Activated T-cell treated with anti-CD3 and anti-CD28 coated beads for 24 hours (primary cell): ENCODE data around the gene ZNF813.
A peak's percentile ranks its signal among the peaks of the same experiment; 100 is the strongest.
"Not testable (repeated sequence)": the region's sequence is repeated elsewhere in the genome, so short reads cannot be mapped to it uniquely, and the experiment has no call there.

Source experiments
- DNase-seq: peaks from one replicate; pipeline ENCODE4 v3.0.0-alpha.2; 2020; ENCODE audit warnings: low read depth

ZNF813 gene

DNA sequence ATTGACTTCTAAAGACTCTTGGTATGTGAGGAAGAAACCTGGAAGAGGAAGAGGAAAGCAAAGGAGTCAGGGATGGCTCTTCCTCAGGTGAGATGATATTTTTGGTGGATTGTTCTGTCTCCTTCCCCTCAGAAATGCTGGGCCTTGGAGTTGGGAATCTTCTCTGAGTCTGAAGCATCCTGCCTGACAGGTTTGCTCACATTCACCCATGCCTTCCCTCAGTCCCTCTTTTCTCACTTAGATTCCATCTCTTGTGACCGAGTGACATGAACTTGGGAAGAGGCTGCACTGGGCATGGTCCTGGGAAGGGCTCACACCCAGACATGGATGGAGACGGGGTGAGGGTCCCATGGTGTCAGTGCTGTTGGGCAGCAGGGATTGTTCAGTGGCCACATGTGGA, 16.2 kb downstream of the ZNF813 start:
- DNase-seq, result not testable (repeated sequence)

DNA sequence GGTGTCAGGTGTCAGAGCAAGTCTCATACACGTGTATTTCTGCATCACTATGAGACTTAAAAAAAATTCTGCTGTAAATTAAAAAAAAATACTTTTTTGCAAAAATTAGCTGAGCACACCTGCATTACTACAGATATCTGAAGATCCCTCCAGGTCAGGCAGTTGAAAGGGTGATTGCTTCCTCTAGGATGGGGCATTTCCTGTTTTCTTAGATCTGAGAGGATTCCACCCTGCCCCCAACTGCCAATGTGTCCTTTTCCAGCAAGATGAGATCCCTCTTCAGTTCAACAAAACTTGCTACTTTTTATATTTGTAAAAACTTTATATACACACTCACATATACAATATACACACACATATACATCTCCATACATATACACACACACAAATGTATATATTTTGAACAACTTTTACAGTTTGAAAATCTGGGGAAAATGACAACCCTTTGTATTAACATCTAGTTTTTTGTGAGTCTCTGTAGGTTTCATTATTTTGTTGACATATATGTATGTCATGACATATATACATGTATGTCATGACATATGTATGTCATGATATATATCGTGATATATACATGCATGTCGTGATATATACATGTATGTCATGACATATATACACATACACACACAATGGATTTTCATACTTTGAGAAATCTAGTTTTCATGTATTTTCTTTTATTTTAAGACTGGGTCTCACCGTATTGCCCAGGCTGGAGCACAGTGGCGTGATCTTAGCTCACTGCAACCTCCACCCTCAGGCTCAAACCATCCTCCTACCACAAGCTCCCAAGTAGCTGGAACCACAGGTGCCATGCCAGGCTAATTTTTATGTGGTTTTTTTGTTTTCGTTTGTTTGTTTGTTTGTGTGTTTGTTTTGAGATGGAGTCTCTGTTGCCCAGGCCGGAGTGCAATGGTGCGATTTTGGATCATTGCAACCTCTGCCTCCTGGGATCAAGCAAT, 17.8 kb downstream of the ZNF813 start:
- DNase-seq, result no peak

DNA sequence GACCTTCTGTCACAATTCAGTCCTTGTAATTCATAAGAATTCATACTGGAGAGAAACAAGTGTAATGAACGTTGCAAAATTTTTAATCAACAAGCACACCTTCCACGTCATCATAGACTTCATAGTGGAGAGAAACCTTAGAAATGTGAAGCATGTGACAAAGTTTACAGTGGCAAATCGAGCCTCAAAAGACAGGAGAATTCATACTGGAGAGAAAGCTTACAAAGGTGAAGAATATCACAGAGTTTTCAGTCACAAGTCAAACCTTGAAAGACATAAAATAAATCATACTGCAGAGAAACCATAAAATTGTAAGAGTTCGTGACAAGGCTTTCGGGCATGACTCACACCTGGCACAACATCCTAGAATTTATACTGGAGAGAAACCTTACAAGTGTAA, 24.6 kb downstream of the ZNF813 start:
- DNase-seq, result no peak

DNA sequence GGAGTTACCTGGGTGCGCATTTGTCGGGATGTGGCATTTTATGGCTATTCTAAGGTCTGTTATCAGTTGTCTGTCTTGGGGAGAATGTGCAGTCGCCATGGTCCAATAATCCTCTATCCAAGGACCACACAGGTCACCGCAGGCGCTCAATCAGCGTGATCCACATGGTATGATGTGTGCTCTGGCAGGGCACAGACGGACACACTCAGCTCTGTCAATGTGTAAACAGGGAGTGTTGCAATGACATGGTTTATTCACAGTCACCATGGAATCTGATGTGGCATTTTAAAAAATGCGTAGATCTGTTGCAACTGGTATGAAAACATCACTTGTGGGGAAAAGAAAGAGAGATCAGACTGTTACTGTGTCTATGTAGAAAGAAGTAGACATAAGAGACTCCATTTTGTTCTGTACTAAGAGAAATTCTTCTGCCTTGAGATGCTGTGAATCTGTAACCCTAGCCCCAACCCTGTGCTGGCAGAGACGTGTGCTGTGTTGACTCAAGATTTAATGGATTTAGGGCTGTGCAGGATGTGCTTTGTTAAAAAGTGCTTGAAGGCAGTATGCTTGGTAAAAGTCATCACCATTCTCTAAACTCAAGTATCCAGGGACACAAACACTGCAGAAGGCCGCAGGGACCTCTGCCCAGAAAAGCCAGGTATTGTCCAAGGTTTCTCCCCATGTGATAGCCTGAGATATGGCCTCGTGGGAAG, 29.9 kb downstream of the ZNF813 start:
- DNase-seq, result not testable (repeated sequence)

DNA sequence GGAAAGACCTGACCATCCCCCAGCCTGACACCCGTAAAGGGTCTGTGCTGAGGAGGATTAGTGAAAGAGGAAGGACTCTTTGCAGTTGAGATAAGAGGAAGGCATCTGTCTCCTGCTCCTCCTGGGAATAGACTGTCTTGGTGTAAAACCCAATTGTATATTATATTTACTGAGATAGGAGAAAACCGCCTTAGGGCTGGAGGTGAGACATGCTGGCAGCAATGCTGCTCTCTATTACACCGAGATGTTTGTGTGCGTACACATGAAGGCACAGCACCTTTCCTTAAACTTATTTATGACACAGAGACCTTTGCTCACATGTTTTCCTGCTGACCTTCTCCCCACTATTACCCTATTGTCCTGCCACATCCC, 30.5 kb downstream of the ZNF813 start:
- DNase-seq, result not testable (repeated sequence)

DNA sequence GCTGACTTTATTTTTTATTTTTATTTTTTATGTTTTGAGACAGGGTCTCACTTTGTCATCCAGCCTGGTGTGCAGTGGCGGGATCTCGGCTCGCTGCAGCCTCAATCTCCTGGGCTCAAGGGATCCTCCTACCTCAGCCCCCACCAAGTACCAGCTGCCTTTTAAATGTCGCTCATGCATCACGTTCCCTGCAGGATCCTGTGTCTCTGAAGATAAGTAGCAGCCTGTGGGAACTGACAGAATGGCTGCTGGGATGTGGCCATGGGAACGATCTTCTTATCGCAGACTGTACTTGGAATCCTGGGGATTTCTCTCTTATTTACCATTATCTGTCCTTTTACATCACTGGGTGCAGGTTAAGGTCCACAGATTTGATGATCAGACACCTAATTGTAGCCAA, 35.6 kb downstream of the ZNF813 start:
- not testable (repeated sequence) for DNase-seq

DNA sequence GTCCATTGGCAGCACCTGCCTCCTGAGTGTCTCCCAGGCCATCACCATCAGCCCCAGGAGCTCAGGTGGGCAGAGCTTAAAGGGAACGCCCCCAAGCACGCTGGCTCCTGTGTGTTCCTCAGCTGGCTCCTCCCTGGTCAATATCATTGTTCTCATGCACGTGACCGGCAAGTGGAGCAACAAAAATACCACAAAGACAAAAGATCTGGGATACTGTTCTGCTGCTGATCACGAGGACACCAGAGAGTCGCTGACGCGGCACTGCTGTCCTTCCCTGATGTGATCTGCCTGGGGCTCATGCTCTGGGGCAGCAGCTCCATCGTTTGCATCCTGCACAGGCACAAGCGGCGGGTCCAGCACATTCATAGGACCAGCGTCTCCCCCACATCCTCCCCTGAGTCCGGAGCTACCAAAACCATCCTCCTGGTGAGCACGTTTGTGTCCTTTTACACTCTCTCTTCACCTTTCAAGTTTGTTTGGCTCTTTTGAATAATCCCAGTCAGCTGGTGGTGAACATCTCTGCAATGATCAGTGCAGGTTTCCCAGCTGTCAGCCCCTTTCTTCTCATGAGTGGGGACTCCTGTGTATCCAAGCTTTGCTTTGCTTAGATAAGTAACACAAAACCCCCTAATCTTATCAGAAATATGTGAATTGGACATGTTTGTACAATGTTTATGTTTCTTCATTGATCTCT, 36.3 kb downstream of the ZNF813 start:
- DNase-seq, result not testable (repeated sequence)

DNA sequence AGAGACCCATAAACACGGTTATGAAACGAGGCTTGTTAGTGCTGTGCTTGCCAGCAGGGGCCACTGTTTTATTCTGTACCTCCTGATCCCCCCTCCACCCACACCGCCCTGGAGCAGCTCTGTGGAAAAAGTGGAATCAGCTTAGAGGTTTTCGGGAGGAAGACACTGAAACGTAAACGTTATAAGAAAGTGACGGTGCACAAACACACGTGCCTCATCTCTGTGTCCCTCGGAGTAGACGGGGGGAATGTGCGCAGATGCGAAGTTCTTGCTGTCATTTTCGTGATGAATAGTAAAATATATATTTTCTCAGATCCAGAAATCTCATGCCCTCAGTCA, 36.8 kb downstream of the ZNF813 start:
- not testable (repeated sequence) for DNase-seq

DNA sequence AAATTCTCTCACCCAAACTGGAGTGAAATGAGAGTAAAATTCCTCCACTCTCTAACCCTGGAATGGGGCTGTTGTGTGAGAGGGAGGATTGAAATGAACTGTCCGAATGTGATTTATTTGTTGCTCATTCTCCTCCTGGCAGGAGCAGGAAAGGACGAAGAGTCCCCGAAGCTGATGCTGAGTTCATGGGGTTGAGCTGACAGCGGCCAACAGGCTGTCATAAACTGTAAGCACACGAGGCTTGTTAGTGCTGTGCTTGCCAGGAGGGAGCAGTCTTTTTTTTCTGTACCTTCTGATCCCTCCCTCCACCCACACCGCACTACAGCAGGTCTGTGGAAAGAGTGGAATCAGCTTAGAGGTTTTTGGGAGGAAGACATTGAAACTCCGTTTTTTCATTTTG, 37.4 kb downstream of the ZNF813 start:
- no peak for DNase-seq

DNA sequence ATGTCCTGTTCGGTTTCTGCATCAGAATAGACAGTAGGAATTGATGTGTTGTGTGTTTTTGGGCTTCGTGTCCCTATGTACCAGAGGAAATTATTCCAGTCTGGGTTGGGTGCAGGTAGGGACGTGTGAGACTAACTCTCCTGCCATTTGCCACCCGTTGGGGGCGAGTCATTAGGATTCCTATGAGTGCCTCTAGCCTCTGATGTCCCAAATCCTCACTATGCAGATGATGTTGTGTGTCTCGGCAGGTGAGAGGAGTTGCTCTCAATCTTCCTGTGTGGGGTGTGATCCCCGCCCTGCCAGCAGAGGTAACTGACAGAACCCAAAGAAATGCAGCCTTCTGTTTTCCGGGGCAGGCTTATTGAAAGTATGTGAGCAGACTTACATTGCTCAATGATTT, 39.2 kb downstream of the ZNF813 start:
- no peak for DNase-seq

DNA sequence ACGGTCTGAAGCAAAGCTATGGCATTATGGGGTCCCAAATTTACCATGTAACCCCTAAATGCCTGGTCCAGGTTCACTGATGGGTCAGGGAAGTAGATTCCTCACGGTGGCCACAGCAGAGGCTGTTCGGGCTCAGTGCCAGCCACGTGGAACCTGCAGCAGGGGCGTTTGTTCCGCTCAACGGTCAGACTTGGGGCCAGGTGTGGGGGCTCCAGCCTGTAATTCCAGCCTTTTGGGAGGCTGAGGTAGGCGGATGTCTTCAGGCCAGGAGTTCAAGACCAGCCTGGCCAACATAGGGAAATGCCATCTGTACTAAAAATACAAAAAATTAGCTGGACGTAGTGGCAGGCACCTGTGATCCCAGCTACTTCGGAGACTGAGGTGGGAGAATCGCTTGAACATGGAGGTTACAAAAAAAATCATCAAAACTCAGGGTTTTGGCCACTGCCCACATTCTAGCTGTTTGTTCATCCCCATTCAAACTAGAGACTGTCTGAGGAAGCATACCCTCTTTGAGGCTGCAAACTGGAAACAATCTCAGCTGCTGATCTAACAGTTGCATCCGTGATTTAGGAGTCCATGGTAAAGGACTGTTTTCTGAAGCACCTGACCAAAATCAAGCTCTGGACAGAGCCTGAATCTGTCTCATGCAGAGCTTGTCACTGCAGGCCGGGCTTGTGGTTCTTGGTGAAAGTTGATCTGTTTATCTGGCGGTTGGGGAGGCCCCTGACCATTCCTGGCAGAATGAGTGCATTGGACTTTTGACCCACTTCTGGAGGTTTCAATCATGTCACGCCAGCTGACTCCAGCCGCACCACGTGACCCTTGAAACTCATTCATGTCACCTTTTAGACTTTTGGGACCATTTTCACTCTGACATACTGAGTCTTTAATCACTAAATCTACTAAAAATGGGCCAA, 40.2 kb downstream of the ZNF813 start:
- DNase-seq, result no peak

DNA sequence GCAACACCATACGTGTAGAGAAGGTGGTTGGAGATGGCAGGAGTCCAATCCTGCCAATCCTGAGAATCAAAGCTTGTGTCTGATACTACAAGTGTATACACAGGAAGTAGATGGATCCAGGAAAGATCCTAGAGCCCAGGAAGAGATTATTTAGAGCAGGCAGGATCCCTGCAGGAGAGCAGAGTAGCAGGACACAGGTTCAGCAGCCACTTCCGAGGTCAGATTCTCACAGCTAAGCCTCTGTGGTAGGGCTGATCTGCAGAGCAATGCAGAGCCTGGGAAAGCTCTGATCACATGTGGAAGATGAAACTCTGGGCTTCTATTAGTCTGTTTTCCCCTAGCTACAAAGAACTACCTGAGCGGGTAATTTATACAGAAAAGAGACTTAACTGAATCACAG, 41.9 kb downstream of the ZNF813 start:
- DNase-seq, result no peak

DNA sequence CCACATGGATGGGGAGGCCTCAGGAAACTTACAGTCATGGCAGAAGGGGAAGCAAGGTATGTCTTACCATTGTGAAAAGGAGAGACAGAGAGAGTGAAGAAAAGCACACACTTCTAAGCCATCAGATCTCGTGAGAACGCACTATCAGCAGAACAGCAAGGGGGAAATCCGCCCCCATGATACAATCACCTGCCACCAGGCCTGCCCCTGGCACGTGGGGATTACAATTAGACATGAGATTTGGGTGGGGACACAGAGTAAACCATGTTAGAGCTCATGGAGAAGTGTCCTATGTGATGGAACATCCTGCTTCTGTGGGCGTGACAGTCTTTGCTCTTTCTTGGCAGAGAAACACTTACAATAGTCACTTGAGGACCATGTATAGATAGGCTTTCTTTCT, 42.3 kb downstream of the ZNF813 start:
- DNase-seq, result no peak

DNA sequence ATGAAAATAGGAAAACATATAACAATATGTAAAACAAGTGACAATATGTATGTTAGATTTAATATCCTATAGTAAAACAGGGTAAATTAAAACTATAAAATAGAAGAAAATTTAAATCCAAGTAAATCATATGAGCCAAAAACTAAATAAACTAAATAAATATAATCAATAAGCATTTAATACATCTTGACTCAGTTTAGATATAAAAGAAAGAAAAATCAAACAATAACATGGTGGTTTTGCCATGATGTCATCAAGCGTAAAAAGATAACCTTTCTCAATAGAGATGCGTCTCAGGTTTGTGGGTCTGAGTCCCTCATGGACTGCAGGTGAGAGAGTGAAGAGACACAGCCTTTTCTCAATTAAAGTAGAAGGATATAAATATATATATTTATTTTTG, 43.8 kb downstream of the ZNF813 start:
- no peak for DNase-seq

DNA sequence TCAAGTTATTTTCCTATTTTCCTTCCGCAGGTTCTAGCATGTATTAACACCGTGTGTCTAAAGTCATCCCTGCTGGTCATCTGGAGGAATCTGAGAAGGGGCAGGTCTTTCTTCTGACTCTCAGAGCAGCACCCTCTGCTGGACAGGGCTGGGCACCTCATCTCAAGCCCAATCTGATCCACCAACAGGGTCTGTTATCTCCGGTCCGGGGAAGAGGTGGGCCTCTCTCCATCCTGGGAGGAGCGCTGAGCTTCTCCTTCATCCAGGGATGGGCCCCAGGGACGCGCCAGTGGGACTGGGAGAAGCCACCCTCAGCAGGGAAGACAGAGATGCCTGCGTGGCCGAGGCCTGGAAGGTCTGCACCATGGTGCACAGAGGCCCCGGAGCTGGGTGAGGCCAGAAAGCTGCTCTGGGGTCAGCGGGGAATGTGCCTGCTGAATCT, 44.4 kb downstream of the ZNF813 start:
- peak; percentile 26 for DNase-seq

DNA sequence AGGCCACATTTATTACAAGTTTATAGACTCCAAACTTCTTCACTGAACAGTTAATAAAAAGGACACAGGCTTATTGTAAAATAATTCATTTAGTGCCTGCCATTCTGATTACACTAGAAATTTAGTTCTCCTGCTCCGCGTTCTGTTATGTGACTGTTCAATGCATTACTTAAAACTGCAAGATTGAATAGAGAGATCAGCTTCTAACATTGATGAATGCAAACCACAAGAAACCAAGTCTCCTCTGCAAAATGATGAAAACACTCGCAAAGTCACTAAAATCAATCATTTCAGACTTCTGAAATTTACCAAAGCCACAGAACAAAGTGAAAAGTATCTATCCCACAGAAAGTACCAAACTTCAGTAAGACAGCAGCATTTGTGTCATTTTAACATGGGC, 47.5 kb downstream of the ZNF813 start:
- not testable (repeated sequence) for DNase-seq

DNA sequence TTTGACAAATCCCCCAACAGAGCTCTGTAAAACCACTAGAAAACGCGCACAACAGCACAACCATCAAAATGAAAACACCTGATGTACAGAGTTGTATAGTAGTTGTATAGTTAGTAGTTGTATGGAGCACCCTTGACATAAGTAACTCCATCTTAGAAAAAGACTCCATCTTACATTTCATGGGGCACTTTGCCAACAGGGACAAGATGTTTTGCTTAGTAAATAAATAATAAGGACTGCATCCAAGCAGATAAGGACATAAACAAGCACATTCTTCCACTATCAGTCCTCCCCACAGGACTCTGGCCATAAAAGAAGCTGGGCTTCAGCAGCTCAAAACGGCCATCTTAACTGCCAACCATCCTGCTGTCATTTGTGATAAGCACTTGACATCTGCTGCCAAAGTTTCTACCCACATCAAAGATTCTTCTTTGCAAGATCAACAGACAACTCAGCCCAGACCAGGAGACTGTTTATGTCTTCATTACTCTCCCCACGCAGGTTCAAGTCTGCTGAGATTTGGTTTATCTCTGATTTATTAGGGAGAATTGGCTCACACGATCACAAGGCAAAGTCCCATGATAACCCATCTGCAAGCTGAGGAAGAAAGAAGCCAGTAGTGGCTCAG, 49.7 kb downstream of the ZNF813 start:
- DNase-seq, result no peak

DNA sequence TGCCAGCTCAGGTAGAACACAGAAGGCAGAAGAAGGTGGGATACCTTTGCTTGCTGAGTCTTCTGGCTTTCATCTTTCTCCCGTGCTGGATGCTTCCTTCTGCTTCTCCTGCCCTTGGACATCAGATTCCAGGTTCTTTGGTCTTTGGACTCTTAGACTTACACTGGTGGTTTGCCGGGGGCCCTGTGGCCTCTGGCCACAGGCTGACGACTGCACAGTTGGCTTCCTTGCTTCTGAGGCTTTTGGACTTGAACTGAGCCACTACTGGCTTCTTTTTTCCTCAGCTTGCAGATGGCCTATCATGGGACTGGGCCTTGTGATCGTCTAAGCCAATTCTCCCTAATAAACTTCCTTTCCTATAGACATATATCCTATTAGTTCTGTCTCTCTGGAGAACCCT, 50.6 kb downstream of the ZNF813 start:
- DNase-seq, result no peak

DNA sequence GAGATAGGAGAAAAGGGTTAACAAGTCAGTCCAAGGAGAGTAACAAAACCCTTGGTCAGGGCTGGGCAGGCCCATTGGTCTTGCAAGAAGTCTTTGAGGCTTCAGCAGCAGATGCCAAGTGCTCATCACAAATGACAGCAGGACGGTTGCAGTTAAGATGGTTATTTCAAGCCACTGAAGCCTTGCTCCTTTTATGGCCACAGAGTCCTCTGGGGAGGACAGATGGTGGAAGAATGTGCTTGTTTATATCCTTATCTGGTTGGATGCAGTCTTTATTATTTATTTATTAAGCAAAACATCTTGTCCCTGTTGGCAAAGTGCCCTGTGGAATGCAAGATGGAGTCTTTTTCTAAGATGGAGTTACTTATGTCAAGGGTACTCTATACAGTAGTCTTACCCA, 51.2 kb downstream of the ZNF813 start:
- DNase-seq, result no peak

DNA sequence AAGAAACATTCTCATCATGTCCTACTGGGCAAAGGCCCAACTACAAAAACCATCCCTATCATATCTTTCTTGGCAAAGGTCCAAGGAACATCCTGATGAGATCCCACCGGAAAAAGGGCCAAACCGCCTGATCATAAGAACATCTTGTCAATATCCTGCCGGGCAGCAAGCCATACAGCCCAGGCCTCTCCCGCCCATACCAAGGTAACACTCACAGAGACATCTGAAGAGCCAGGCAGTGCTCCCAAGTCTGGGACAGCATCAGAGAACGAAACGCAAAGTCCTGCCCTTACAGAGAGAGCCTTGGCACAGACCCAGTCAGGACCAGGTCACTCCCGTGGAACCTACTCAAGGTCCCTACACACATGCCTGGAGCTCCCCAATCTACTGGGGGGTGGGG, 51.9 kb downstream of the ZNF813 start:
- DNase-seq, result no peak

DNA sequence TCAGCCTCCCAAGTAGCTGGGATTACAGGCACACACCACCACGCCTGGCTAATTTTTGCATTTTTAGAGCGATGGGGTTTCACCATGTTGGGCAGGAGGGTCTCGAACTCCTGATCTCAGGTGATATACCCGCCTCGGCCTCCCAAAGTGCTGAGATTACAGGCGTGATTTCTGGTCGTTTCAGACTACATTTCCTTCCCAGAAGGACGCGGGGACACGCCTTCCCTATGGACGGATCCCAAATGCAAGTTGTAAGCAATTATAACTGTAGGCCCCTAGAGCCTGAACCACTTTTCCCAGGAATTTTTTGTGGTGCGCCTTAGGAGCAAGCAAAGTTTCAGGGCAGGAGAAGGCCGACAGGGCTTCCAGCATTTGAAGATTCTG, 52.6 kb downstream of the ZNF813 start:
- no peak for DNase-seq
